IPS-NIHi11 (cell line): Measurements from ENCODE around the gene CORO6.
A peak's percentile ranks its signal among the peaks of the same experiment; 100 is the strongest.

ENCODE experiments used
- DNase-seq: peaks from one replicate; pipeline ENCODE4 v3.0.0; 2012; ENCODE audit warnings: mixed read lengths, low spot score

Gene CORO6

GRCh38 chr17:29612404-29613280 lies 10.1 kb downstream of the CORO6 start:
- no peak for DNase-seq

DNA sequence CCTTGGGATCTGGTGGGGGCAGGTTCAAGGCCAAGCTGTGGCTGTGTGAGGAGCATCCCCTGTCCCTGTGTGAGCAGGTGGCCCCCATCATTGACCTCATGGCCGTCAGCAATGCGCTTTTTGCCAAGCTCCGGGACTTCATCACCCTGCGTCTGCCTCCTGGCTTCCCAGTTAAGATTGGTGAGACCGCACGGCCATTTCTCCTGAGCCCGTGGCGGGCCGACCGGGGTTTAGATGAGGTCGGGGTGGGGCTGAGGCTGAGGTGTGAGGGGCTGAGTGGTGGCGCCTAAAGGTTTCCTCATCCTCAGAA lies 10.7 kb downstream of the CORO6 start:
- DNase-seq = no peak

DNA sequence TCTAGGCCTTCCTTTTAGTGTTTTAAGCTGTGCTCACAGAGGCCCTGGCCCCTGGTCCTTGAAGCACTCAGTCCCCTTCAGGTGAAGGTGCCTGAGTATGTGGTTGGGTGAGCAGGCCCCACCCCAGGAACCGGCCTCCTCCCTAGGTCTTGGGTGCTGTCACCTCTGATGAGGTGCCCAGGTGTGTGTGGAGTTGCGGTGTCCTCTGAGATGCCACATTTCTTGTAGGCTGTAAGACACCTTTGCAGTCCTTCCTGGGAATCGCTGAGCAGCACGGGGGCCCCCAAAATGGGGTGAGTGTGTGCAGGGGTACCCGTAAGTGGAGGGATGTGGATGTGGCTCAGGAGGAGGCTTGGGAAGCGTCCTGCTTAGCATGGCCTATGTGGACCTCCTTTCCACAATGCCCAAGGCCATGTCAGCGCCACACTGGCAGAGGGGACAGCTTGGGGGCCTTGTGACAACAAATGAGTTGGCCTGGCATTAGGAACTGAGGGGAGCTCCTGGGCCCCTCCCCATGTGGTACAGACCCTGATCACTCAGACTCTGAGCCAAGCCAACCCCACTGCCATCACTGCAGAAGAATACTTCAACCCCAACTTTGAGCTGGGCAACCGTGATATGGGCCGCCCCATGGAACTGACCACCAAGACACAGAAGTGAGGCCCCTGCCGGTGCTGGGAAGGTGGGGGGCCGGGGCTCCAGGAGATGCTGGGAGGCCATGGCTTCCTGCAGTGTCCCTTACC lies 11.2 kb downstream of the CORO6 start:
- DNase-seq = no peak

DNA sequence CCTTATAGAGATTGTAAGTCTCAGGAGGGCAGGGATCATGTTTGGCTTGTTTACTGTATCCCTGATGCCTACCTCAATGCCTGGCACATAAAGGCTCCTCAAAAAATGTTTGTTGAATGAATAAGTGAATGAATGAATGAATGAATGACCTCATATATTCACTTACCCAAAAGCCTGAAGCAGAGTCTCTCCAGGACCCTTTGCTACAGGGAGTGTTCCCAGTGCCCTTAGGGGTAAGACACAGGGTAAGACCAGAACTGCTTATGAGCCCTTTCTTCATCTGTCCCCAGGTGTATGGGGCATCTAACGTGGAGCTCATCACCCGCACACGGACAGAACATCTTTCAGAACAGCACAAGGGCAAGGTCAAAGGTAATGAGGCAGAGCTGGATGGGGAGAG lies 12.3 kb downstream of the CORO6 start:
- DNase-seq = no peak

- no peak for DNase-seq
Observed at GRCh38 chr17:29608986-29609385, 13.7 kb downstream of the CORO6 start.

DNA sequence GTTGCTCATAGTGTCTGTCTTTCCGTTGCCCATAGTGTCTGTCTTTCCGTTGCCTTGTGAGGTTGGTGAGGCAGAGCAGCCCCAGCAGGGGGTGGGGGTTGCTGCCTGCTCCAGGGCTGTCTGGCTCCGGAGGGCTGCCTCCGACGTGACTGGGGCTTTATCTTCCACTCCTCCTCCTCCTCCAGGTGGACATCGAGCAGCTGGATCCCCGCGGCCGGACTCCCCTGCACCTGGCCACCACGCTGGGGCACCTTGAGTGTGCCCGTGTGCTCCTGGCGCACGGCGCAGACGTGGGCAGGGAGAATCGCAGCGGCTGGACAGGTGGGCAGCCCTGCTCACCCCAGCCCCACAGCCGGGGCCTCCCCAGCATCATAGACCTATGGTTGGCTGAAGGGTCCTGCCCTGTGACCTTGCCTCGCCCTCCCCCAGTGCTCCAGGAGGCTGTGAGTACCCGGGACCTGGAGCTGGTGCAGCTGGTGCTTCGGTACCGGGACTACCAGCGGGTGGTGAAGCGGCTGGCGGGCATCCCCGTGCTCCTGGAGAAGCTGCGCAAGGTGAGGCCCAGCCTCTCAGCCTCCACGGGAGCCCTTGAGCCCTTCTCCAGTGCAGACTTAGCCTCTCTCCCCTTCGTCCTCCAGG lies 15.0 kb downstream of the CORO6 start:
- DNase-seq = no peak

- no peak for DNase-seq
Observed at GRCh38 chr17:29603109-29603674, 19.5 kb downstream of the CORO6 start.

GRCh38 chr17:29597361-29598172 lies 25.1 kb downstream of the CORO6 start:
- no peak for DNase-seq

DNA sequence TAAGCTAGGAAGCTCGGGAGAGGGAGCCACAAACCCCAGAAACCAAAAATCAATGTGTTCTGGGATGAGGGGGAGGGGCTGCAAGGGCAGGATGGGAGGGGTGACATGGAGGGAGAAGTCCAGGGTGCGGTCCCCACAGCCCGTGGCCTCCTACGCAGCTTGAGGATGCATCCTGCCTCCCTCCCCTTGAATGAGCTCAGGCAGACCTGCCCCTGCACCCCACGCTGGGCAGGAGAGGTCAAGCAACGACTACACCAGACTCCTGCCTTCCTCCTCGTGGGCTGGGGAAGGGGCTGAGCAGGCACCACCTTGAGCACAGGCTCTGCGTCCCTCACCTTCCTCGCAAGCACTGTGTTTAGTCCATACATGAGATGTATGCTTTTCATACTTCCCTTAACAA lies 25.9 kb downstream of the CORO6 start:
- no peak for DNase-seq

DNA sequence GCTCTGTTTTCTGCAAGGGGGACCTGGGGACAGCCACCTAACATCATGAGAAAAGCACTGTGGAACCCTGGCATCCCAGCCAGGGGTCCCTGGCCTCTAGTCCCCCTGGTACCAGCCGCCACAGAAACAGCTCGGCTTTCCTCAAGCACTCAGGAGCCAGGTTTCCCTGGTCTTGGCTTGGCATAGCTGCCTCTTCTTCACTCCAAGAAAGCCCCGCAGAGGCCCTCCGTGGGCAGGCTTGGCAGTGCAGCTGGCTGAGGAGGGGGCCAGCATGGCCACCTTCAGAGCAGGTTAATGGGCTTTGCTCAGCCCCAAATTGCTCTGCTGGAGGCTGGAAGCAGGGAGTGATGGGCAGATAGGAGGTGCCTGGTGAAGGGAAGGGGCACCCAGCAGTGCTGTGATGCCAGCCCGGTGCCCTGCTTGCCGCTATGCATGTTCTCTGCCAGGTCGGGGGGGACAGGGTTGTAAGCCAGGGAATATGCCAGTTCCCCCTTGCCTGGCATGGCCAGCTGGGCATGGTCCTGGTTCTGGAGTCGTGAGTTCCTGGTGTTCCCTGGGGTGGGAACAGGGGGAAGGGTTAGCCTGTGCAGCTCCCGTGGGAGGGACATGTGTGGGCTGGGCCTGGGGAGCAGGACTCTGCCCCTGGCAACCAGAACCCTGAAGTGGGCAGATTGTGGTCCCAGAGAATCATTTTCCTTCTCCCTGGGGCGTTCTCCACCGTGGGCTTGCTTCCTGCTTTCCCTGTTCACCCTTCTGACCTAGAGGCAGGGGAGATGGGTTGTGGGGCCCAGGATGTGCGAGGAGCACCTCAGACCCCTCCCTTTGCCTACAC lies 26.6 kb downstream of the CORO6 start:
- no peak for DNase-seq

GRCh38 chr17:29595107-29595942 lies 27.4 kb downstream of the CORO6 start:
- no peak for DNase-seq

GRCh38 chr17:29594519-29595090 lies 28.1 kb downstream of the CORO6 start:
- DNase-seq = no peak

DNA sequence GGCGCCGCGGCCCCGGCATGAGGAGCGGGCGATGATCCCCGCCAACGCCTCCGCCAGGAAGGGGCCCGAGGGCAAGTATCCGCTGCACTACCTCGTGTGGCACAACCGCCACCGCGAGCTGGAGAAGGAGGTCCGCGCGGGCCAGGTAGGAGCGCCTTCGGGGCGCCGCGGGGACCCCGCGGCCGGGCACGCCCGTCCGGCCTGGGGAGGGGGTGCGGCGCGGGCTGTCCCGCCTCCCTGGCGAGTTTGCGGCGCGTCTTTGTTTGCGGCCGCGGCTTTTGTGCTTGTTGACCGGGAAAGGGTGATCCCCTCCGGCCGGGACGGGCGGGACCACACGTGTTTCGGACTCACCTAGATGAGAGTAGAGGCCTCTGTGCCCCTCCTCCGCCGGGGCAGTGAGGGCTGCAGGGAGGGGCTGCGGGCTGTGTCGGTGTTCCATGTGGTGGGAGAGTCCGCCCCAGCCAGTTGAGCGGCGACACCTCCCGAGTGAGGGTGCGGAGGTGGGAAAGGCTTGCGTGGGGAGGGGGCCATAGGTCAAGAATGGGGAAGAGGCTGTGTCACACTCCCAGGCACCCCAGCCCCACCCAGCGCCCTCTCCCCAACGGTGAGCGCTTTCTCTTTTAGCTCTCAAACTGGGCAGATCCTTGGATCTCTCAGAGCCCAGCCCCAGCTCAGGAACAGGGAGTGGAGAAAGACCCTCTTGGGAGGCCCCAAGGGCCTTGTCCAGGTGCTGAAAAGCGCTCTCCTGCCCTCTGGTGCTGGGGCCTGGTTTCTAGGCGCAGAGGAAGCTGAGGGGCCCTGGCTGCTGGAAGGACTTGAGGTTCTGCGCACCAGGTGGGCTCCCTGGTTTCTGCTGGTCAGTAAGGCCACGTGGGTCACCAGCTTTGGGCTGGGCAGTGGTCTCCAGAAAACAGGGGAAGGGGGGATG lies 28.9 kb downstream of the CORO6 start:
- DNase-seq = peak; percentile 50

DNA sequence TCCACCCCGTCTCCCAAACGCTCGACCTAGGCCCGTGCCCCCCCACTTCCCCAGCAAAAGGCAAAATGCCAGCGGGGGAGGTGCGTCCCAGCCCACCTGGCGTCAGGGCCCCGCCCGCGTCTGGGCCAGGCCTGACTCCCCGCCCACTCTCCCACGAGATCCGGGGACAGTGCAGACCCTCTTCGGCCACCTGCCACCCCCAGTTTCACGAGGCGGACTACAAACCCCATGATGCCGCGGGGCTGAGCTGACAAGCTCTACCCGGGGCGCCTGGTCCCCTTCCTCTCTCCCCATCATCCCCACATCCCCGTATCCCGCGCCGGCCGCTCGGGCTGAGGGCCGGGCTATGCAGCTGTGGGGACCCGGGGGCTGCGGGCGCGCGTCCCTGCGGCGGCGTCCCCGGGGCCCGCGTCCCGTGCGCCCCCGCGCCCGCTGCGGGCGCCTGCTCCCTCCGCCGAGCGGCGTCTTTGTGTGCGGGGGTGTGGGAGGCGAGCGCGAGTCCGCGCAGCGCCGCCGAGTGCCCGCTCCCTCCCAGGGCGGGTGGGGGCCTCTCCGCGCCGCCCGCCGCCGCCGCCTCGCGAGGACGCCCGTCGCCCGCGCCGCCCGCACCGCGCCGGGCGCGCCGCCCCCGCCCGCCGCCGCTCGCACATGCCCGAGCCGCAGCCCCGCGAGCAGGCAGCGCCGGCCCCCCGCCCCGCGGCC lies 29.7 kb downstream of the CORO6 start, which contains the start of gene ANKRD13B:
ANKRD13B (plus strand) TSS at position 283 of the 702 bp plus-strand sequence. CDS start 490 bp downstream, outside the sequence.
- DNase-seq = no peak

DNA sequence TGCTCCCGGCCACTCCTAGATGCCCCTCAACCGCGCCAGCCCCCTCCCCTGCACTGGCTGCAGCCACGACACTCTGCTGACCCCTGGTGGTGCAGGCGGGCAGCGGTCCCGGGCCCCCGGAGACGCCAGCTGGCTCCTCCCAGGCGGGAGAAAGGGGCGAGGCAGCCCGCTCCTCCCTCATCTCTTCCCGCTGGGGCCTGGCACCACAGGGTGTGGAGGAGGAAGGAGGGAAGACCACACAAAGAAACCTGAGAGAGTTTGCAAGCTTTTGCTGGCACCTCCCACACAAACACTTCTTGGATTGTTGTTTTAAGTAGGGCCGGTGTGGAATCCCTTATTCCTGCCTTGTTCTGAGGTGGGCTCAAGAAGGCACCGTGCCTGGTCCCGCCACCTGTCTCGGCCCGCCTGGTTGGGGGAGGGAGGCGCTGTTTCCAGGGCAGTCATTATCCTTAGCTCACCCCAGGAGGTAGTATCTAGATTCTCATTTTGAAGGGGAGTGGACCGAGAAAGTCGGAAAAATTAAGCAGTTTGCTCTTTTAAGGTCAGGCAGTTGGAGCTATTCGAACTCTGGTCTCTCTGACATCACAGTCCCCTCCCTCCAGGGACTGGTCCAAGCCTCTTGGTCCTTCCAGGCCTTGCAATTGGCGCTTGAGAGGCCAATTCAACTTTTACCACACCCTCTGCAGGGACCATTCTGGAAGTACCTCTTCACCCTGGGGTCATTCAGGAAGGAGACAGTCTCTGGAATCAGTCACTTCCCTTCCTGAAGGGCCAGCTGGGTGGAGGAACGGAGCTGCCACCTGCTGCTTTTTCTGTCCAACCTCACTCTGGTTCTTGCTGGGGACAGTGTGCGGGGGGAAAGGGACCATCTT lies 30.7 kb downstream of the CORO6 start:
- DNase-seq = peak; percentile 88

- peak; percentile 60 for DNase-seq
Observed at GRCh38 chr17:29591146-29591736, 31.5 kb downstream of the CORO6 start.
